Measurements from ENCODE around the gene MTO1.
A peak's percentile ranks its signal among the peaks of the same experiment; 100 is the strongest.

The MTO1 gene, protein sequence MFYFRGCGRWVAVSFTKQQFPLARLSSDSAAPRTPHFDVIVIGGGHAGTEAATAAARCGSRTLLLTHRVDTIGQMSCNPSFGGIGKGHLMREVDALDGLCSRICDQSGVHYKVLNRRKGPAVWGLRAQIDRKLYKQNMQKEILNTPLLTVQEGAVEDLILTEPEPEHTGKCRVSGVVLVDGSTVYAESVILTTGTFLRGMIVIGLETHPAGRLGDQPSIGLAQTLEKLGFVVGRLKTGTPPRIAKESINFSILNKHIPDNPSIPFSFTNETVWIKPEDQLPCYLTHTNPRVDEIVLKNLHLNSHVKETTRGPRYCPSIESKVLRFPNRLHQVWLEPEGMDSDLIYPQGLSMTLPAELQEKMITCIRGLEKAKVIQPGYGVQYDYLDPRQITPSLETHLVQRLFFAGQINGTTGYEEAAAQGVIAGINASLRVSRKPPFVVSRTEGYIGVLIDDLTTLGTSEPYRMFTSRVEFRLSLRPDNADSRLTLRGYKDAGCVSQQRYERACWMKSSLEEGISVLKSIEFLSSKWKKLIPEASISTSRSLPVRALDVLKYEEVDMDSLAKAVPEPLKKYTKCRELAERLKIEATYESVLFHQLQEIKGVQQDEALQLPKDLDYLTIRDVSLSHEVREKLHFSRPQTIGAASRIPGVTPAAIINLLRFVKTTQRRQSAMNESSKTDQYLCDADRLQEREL

DNA sequence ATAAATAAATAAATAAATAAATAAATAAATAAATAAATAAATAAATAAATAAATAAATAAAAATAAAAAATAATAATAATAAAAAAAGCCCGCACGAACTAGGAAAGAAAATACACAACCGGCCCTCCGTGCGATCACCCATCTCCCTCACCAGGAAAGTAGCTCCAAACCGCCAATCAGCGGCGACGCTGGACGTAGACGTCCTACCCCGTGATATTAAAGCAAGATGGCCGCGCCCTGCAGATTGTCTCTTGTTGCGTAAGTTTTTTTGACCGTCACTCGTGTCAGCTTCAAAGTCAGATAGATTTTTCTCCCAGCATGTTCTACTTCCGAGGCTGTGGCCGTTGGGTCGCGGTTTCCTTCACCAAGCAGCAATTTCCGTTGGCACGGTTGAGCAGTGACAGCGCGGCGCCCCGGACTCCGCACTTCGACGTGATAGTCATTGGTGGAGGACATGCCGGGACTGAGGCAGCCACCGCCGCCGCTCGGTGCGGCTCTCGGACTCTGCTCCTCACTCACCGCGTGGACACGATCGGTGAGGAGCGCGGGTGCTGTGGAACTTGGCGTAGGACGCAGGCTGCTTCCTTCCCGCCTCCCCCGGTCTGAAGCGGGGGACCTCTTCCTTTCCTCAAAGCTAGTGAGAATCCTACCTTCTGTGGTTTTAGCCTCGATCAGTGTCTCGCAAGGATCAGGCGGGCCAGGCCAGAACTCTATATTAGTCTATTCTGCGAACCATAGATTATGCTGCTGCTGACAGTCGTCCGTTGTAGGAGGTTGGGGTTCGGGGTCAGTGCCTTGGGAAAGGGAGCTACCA lies at the start of gene MTO1:
MTO1 (plus strand) TSS at position 201 of the 814 bp plus-strand sequence; CDS start at position 319, 118 bp downstream.
- no peak for TF ChIP-seq EZH2phosphoT487 (conservative IDR thresholded peaks at IDR 0.05; ENCODE audit: low read length)
- TF ChIP-seq, protein P1, sequence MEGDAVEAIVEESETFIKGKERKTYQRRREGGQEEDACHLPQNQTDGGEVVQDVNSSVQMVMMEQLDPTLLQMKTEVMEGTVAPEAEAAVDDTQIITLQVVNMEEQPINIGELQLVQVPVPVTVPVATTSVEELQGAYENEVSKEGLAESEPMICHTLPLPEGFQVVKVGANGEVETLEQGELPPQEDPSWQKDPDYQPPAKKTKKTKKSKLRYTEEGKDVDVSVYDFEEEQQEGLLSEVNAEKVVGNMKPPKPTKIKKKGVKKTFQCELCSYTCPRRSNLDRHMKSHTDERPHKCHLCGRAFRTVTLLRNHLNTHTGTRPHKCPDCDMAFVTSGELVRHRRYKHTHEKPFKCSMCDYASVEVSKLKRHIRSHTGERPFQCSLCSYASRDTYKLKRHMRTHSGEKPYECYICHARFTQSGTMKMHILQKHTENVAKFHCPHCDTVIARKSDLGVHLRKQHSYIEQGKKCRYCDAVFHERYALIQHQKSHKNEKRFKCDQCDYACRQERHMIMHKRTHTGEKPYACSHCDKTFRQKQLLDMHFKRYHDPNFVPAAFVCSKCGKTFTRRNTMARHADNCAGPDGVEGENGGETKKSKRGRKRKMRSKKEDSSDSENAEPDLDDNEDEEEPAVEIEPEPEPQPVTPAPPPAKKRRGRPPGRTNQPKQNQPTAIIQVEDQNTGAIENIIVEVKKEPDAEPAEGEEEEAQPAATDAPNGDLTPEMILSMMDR (IDR thresholded peaks at IDR 0.05; ENCODE audit: insufficient read depth, low read length, poor library complexity, severe bottlenecking) = no peak
- peak within 1 kb of the TSS; percentile 96 for H3K27ac ChIP-seq (ENCODE audit: low read depth, low read length)
- peaks cover 11% of the 10 kb centered on the region; the same call in 1 of the 2 replicates for H3K36me3 ChIP-seq (ENCODE audit: low read length)
- no peaks in the 10 kb centered on the region for H3K9me2 ChIP-seq (replicated peaks; ENCODE audit: insufficient read depth, low read length)
- peaks cover 41% of the 10 kb centered on the region for H3K79me2 ChIP-seq (ENCODE audit: insufficient read depth, low read length)
- H3K4me2 ChIP-seq (ENCODE audit: low read depth, low read length, poor library complexity, severe bottlenecking) = peak within 1 kb of the TSS; percentile 78
- H3K4me3 ChIP-seq (ENCODE audit: insufficient read depth, low read length, poor library complexity, severe bottlenecking) = peak within 1 kb of the TSS; percentile 99
- no peaks in the 10 kb centered on the region for H3K27me3 ChIP-seq (ENCODE audit: low read length)
- no peaks in the 10 kb centered on the region for H3K9me3 ChIP-seq (ENCODE audit: insufficient read depth, low read length)
- H3K9ac ChIP-seq (ENCODE audit: low read length) = peak within 1 kb of the TSS; percentile 99
- H4K20me1 ChIP-seq (ENCODE audit: low read depth, low read length) = no peaks in the 10 kb centered on the region
- H2AFZ ChIP-seq (ENCODE audit: low read depth, low read length, severe bottlenecking) = peak within 1 kb of the TSS; percentile 90
- H3F3A ChIP-seq (ENCODE audit: insufficient read depth) = peaks cover 8% of the 10 kb centered on the region; the same call in 1 of the 2 replicates

DNA sequence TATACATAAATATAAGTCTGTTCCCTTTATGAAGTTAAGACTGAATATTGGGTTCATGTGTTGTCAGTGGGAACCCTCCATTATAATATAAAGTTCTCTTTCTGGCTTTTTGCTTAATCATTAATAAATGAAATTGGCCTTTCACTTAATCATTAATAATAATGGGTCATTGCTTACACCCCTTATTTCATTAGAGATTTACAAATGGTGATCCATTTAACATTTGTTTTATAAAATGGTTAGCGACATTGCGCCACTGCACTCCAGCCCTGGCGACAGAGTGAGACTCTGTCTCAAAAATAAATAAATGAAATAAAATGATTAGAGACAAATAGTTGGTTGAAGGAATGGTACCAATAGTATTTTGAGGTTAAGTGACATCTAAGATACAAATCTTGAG lies 48.4 kb upstream of the MTO1 start:
- no peak overlapping the region for H3K9ac ChIP-seq (ENCODE audit: low read length)
- no peak overlapping the region for H2AFZ ChIP-seq (ENCODE audit: low read depth, low read length, severe bottlenecking)
- H3K27ac ChIP-seq (ENCODE audit: low read depth, low read length) = no peak overlapping the region
- no peaks in the 10 kb centered on the region for H3F3A ChIP-seq (ENCODE audit: insufficient read depth)
- no peaks in the 10 kb centered on the region for H3K36me3 ChIP-seq (ENCODE audit: low read length)
- no peaks in the 10 kb centered on the region for H3K27me3 ChIP-seq (ENCODE audit: low read length)
- H3K4me3 ChIP-seq (ENCODE audit: insufficient read depth, low read length, poor library complexity, severe bottlenecking) = no peak overlapping the region
- H3K4me2 ChIP-seq (ENCODE audit: low read depth, low read length, poor library complexity, severe bottlenecking) = no peak overlapping the region
- no peak for TF ChIP-seq EZH2phosphoT487 (conservative IDR thresholded peaks at IDR 0.05; ENCODE audit: low read length)
- TF ChIP-seq, protein P1 (IDR thresholded peaks at IDR 0.05; ENCODE audit: insufficient read depth, low read length, poor library complexity, severe bottlenecking) = no peak
- H3K79me2 ChIP-seq (ENCODE audit: insufficient read depth, low read length) = no peaks in the 10 kb centered on the region
- no peaks in the 10 kb centered on the region for H3K9me3 ChIP-seq (ENCODE audit: insufficient read depth, low read length)
- H4K20me1 ChIP-seq (ENCODE audit: low read depth, low read length) = no peaks in the 10 kb centered on the region
- H3K9me2 ChIP-seq (replicated peaks; ENCODE audit: insufficient read depth, low read length) = no peaks in the 10 kb centered on the region

DNA sequence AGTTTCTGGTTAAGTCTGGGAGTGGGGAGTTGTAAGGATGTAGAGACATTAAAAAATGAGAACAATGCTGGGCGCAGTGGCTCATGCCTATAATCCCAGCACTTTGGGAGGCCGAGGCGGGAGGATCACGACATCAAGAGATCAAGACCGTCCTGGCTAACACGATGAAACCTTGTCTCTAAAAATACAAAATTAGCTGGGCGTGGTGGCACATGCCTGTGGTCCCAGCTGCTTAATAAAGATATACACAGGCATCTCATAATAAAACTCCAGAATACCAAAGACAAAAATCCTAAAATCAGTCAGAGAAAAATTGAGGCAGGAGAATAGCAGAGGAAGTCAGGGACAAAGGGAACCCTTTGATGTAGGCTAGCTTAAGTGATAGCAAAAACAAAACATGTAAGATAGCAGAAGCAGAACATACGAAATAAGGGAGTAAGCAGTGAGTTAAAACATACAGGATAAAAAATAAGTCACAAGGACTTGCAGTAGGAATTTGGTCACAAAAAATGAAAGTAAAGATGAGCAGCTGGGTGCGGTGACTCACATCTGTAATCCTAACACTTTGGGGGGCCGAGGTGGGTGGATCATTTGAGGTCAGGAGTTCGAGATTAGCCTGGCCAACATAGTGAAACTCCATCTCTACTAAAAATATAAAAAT lies 43.3 kb upstream of the MTO1 start:
- Histone ChIP-seq H3F3A (ENCODE audit: insufficient read depth) (no peaks in the 10 kb centered on the region), H2AFZ (ENCODE audit: low read depth, low read length, severe bottlenecking) (no peak overlapping the region), H3K79me2 (ENCODE audit: insufficient read depth, low read length) (no peaks in the 10 kb centered on the region), H3K27me3 (ENCODE audit: low read length) (no peaks in the 10 kb centered on the region), H3K4me2 (ENCODE audit: low read depth, low read length, poor library complexity, severe bottlenecking) (no peak overlapping the region), H3K9me2 (replicated peaks; ENCODE audit: insufficient read depth, low read length) (no peaks in the 10 kb centered on the region), H3K27ac (ENCODE audit: low read depth, low read length) (no peak overlapping the region), H3K9ac (ENCODE audit: low read length) (no peak overlapping the region), H3K9me3 (ENCODE audit: insufficient read depth, low read length) (no peaks in the 10 kb centered on the region), H3K4me3 (ENCODE audit: insufficient read depth, low read length, poor library complexity, severe bottlenecking) (no peak overlapping the region), H3K36me3 (ENCODE audit: low read length) (no peaks in the 10 kb centered on the region), H4K20me1 (ENCODE audit: low read depth, low read length) (no peaks in the 10 kb centered on the region)
- no peak for TF ChIP-seq EZH2phosphoT487 (conservative IDR thresholded peaks at IDR 0.05; ENCODE audit: low read length)
- TF ChIP-seq, protein P1 (IDR thresholded peaks at IDR 0.05; ENCODE audit: insufficient read depth, low read length, poor library complexity, severe bottlenecking) = no peak

Data from SU-DHL-6 (cell line).